CD4-positive, alpha-beta T cell (primary cell): Measurements from ENCODE around the gene MRPL39. TPM values are rescaled to one million over a fixed set of nuclear protein-coding genes. Genes with fewer than 3 reads are reported as not detected.

Experiments used
- ATAC-seq: fragments of 200-7000 bp; cut with Tn5 transposase; one replicate; pipeline ENCODE4 v1.10.0; 2022; ENCODE audit warnings: mild to moderate bottlenecking; ENCODE audit not compliant: poor library complexity
- CTCF ChIA-PET: fragments of 350-600 bp; sonication (Branson Sonifier 250); formaldehyde crosslinking; loops from one replicate; lab custom pipeline; 2021; ENCODE audit warnings: antibody characterized with exemption, inconsistent platforms; lab: Charles Lee
- POLR2A ChIA-PET: fragments of 350-600 bp; sonication (Branson Sonifier 250); formaldehyde crosslinking; loops from one replicate; lab custom pipeline; 2021; ENCODE audit warnings: antibody characterized with exemption, inconsistent platforms; lab: Charles Lee
- DNase-seq, 14 experiments: peaks; one replicate each; pipeline ENCODE4 v3.0.0-alpha.2; 2013 to 2020; ENCODE audit warnings: mixed read lengths in 2 of 14
- H3K27ac ChIP-seq, 2 donors: one replicate each; pipeline versions ENCODE4 v1.5.1 to v1.7.0; 2013; ENCODE audit warnings: low read length in 2 of 2, low read depth in 1 of 2, mild to moderate bottlenecking in 1 of 2
- H3K27me3 ChIP-seq, 2 experiments: 1 replicate in 1 of 2; 2 replicates in 1 of 2; pipeline versions ENCODE4 v1.6.1 to v1.7.0; 2013; ENCODE audit warnings: low read length in 2 of 2, control low read depth in 1 of 2, mild to moderate bottlenecking in 1 of 2, moderate library complexity in 1 of 2; ENCODE audit not compliant: insufficient read depth in 2 of 2, control insufficient read depth in 1 of 2
- H3K36me3 ChIP-seq: one replicate; pipeline ENCODE4 v1.6.1; 2013; ENCODE audit warnings: low read length, control low read depth; ENCODE audit not compliant: insufficient read depth
- H3K4me1 ChIP-seq: one replicate; pipeline ENCODE4 v1.6.1; 2013; ENCODE audit warnings: low read length, control low read depth; ENCODE audit not compliant: insufficient read depth
- H3K4me3 ChIP-seq: one replicate; pipeline ENCODE4 v1.5.1; 2013; ENCODE audit warnings: mild to moderate bottlenecking, low read length, moderate library complexity
- H3K9me3 ChIP-seq, 2 experiments: 1 replicate in 1 of 2; 2 replicates in 1 of 2; pipeline versions ENCODE4 v1.6.1 to v1.7.0; 2013; ENCODE audit warnings: low read length in 2 of 2, mild to moderate bottlenecking in 2 of 2, control low read depth in 1 of 2, moderate library complexity in 1 of 2; ENCODE audit not compliant: control insufficient read depth in 1 of 2, insufficient read depth in 1 of 2
- H3K27ac Mint-ChIP-seq: one replicate; pipeline ENCODE4 v1.8.0; 2020; ENCODE audit warnings: mixed read lengths
- H3K27me3 Mint-ChIP-seq: one replicate; pipeline ENCODE4 v1.8.0; 2021; ENCODE audit warnings: mixed read lengths
- H3K36me3 Mint-ChIP-seq: one replicate; pipeline ENCODE4 v1.8.0; 2021; ENCODE audit warnings: low read depth, mixed read lengths
- H3K4me1 Mint-ChIP-seq: one replicate; pipeline ENCODE4 v1.8.0; 2021; ENCODE audit warnings: low read depth, mixed read lengths
- H3K4me3 Mint-ChIP-seq: one replicate; pipeline ENCODE4 v1.8.0; 2020; ENCODE audit warnings: mild to moderate bottlenecking, mixed read lengths
- H3K9me3 Mint-ChIP-seq: one replicate; pipeline ENCODE4 v1.8.0; 2020; ENCODE audit warnings: mixed read lengths
- intact Hi-C, 2 experiments: fragments of 100-400 bp; cut with DNase I in 1 of 2; cut with micrococcal nuclease in 1 of 2; formaldehyde crosslinking; loops; one replicate each; pipeline versions ENCODE4 v1.15.1 to v1.9.0; 2023 to 2025; cut with DNase I, micrococcal nuclease
- total RNA-seq, 174 experiments: library from RNA in 2 of 174; stranded (reverse) in 2 of 174; gene quantifications; one replicate each; pipeline ENCODE4 v1.2.3 and lab custom pipeline; 2021 to 2026
- TF ChIP-seq, protein P1 (sequence below): fragments of 200-600 bp; IDR thresholded peaks from one replicate; pipeline ENCODE4 v1.8.0; 2022; ENCODE audit warnings: antibody characterized with exemption, mild to moderate bottlenecking

MRPL39 gene
- total RNA-seq, 2 experiments from 2014 or later, result 10.7 to 15.2 TPM

DNA sequence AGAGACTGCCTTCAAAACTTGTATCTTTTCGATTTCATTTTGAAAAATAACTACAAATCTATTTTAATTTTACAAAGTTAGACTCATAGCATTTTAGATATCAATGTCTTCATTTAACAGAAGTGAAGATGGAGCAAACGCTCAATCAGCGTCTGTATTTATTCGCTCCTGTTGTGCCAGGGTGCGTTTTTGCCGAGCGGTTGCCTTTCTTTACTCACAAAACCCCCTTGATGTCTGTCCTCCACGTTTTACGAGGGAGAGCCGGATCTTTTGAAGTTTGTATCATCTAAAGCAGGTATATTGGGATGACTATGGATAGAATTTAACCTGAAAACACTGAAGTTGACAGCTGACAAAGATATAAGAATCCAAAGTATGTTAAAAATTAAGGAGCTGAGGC, 44.6 kb downstream of the MRPL39 start:
- intact Hi-C loops, result loop anchor here (1.0 to 10.0 kb wide), 3 partner anchors 11 to 172 kb away; partner anchors contain the start of genes ATP5PF (in 1 of the 2), GABPA (in 1 of the 2) and MRPL39 (in 1 of the 2)
- no peak for ATAC-seq
- H3K4me3 ChIP-seq, result peak overlapping the region; percentile 71
- no peaks in the 10 kb centered on the region for H3K36me3 ChIP-seq
- TF ChIP-seq, protein P1, sequence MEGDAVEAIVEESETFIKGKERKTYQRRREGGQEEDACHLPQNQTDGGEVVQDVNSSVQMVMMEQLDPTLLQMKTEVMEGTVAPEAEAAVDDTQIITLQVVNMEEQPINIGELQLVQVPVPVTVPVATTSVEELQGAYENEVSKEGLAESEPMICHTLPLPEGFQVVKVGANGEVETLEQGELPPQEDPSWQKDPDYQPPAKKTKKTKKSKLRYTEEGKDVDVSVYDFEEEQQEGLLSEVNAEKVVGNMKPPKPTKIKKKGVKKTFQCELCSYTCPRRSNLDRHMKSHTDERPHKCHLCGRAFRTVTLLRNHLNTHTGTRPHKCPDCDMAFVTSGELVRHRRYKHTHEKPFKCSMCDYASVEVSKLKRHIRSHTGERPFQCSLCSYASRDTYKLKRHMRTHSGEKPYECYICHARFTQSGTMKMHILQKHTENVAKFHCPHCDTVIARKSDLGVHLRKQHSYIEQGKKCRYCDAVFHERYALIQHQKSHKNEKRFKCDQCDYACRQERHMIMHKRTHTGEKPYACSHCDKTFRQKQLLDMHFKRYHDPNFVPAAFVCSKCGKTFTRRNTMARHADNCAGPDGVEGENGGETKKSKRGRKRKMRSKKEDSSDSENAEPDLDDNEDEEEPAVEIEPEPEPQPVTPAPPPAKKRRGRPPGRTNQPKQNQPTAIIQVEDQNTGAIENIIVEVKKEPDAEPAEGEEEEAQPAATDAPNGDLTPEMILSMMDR, result no peak
- Mint-ChIP-seq H3K4me3 (peak overlapping the region; percentile 97), H3K9me3 (no peaks in the 10 kb centered on the region), H3K27ac (peak overlapping the region; percentile 84), H3K36me3 (peaks cover 5% of the 10 kb centered on the region), H3K27me3 (no peaks in the 10 kb centered on the region), H3K4me1 (peaks cover 76% of the 10 kb centered on the region)
- POLR2A ChIA-PET, result interaction anchor here (1.3 to 5.1 kb wide), 3 partner anchors 12 to 172 kb away, joined by 6 to 31 read pairs (median 7); partner anchors contain the start of genes ATP5PF and GABPA
- DNase-seq, result peak in 3 of 14 experiments; percentile 25 to 43 (median 40)
- CTCF ChIA-PET, result interaction anchor here (1.2 kb wide), 1 partner anchor 11 kb away, joined by 3 read pairs; no protein-coding TSS in a partner anchor
- H3K4me1 ChIP-seq, result peaks cover 50% of the 10 kb centered on the region
- no peaks in the 10 kb centered on the region for H3K9me3 ChIP-seq
- H3K27me3 ChIP-seq, result no peaks in the 10 kb centered on the region
- peak overlapping the region; percentile 60 to 63 for H3K27ac ChIP-seq

DNA sequence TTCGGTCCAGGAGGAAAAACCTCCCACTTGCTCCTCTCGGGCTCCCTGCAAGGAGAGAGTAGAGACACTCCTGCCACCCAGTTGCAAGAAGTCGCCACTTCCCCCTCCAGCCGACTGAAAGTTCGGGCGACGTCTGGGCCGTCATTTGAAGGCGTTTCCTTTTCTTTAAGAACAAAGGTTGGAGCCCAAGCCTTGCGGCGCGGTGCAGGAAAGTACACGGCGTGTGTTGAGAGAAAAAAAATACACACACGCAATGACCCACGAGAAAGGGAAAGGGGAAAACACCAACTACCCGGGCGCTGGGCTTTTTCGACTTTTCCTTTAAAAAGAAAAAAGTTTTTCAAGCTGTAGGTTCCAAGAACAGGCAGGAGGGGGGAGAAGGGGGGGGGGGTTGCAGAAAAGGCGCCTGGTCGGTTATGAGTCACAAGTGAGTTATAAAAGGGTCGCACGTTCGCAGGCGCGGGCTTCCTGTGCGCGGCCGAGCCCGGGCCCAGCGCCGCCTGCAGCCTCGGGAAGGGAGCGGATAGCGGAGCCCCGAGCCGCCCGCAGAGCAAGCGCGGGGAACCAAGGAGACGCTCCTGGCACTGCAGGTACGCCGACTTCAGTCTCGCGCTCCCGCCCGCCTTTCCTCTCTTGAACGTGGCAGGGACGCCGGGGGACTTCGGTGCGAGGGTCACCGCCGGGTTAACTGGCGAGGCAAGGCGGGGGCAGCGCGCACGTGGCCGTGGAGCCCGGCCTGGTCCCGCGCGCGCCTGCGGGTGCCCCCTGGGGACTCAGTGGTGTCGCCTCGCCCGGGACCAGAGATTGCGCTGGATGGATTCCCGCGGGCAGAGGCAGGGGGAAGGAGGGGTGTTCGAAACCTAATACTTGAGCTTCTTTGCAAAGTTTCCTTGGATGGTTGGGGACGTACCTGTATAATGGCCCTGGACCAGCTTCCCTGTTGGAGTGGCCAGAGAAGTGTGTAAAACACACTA, 45.3 kb downstream of the MRPL39 start:
- intact Hi-C loops, result loop anchor here (1.0 to 10.0 kb wide), 4 partner anchors 11 to 173 kb away; partner anchors contain the start of genes MRPL39 (in 2 of the 2), ATP5PF (in 1 of the 2) and GABPA (in 1 of the 2)
- Histone ChIP-seq H3K27ac (peak overlapping the region; percentile 60 to 65), H3K36me3 (no peaks in the 10 kb centered on the region), H3K4me1 (peaks cover 43% of the 10 kb centered on the region), H3K4me3 (peak overlapping the region; percentile 71), H3K9me3 (no peaks in the 10 kb centered on the region), H3K27me3 (no peaks in the 10 kb centered on the region)
- Mint-ChIP-seq H3K27me3 (no peaks in the 10 kb centered on the region), H3K4me1 (peaks cover 69% of the 10 kb centered on the region), H3K36me3 (peaks cover 5% of the 10 kb centered on the region), H3K27ac (peak overlapping the region; percentile 84), H3K4me3 (peak overlapping the region; percentile 97), H3K9me3 (no peaks in the 10 kb centered on the region)
- POLR2A ChIA-PET, result interaction anchor here (0.6 to 5.1 kb wide), 4 partner anchors 12 to 173 kb away, joined by 3 to 31 read pairs (median 6); partner anchors contain the start of genes ATP5PF and GABPA
- CTCF ChIA-PET, result interaction anchor here (0.7 to 1.2 kb wide), 2 partner anchors 10 to 11 kb away, joined by 3 read pairs; no protein-coding TSS in a partner anchor
- TF ChIP-seq, protein P1, result no peak
- ATAC-seq (peak; percentile 69), DNase-seq (peak; percentile 28 to 91 (median 47))

DNA sequence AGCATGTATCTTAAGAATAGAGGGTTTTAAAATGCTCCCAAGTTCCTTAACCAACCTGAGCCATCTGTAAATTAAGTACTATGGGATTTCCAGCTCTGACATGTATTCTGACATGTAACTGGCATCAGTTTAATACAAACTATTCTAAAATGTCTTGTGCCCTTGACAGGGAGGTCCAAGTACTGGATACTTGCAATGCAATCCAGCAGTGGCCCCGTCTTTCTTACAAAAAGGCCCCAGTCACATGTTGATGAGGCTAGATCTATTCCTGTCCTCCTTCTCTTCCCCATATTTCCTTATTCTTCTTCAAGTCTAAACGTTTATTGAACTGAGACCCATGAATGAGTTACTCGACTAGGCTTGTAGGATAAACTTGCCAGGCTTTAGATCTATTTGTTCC, 46.4 kb downstream of the MRPL39 start:
- H3K4me1 ChIP-seq, result peaks cover 42% of the 10 kb centered on the region
- H3K36me3 ChIP-seq, result no peaks in the 10 kb centered on the region
- peak overlapping the region in 1 of 2 donors; percentile 65 for H3K27ac ChIP-seq
- H3K27me3 ChIP-seq, result no peaks in the 10 kb centered on the region
- Mint-ChIP-seq H3K27ac (peak overlapping the region; percentile 84), H3K9me3 (no peaks in the 10 kb centered on the region), H3K27me3 (no peaks in the 10 kb centered on the region), H3K36me3 (peaks cover 5% of the 10 kb centered on the region), H3K4me3 (peak overlapping the region; percentile 97), H3K4me1 (peaks cover 59% of the 10 kb centered on the region)
- no peak for DNase-seq
- CTCF ChIA-PET, result no interaction called here
- POLR2A ChIA-PET, result interaction anchor here (1.2 to 5.1 kb wide), 2 partner anchors 13 kb away, joined by 3 to 31 read pairs; no protein-coding TSS in a partner anchor
- peak overlapping the region; percentile 71 for H3K4me3 ChIP-seq
- TF ChIP-seq, protein P1, result no peak
- intact Hi-C loops, result loop anchor here (2.0 to 10.0 kb wide), 3 partner anchors 46 to 174 kb away; partner anchors contain the start of genes MRPL39 (in 2 of the 2), ATP5PF (in 1 of the 2) and GABPA (in 1 of the 2)
- ATAC-seq, result no peak
- no peaks in the 10 kb centered on the region for H3K9me3 ChIP-seq
